Progenitor cell of endocrine pancreas (in vitro differentiated cells): ENCODE measurements around the gene DMRTB1. TPM values are rescaled to one million over a fixed set of nuclear protein-coding genes. Genes with fewer than 3 reads are reported as not detected.
"Not testable (repeated sequence)": the region's sequence is repeated elsewhere in the genome, so short reads cannot be mapped to it uniquely, and the experiment has no call there.

Experiments
- DNase-seq: peaks from one replicate; pipeline ENCODE4 v3.0.0; 2021; ENCODE audit warnings: low spot score; ENCODE audit not compliant: unreplicated experiment
- H3K27ac Mint-ChIP-seq: 2 replicates; pipeline ENCODE4 v1.8.0; 2021; ENCODE audit warnings: mild to moderate bottlenecking, moderate library complexity, mixed read lengths
- H3K27me3 Mint-ChIP-seq: 2 replicates; pipeline ENCODE4 v1.8.0; 2021; ENCODE audit warnings: mixed read lengths
- H3K36me3 Mint-ChIP-seq: 2 replicates; pipeline ENCODE4 v1.8.0; 2022; ENCODE audit warnings: mixed read lengths; ENCODE audit not compliant: insufficient read depth
- H3K4me1 Mint-ChIP-seq: 2 replicates; pipeline ENCODE4 v1.8.0; 2021; ENCODE audit warnings: low read depth, mixed read lengths
- H3K4me3 Mint-ChIP-seq: 2 replicates; pipeline ENCODE4 v1.8.0; 2021; ENCODE audit warnings: low read depth, mild to moderate bottlenecking, moderate library complexity, mixed read lengths
- H3K9me3 Mint-ChIP-seq: 2 replicates; pipeline ENCODE4 v1.8.0; 2021; ENCODE audit warnings: low read depth, mixed read lengths
- total RNA-seq: library from RNA; stranded (reverse); gene quantifications from 2 replicates; pipeline ENCODE4 v1.2.1, GENCODE V29; 2021
- TF ChIP-seq, protein P1 (sequence below): fragments of 200-600 bp; sonication (generic); IDR thresholded peaks from one replicate; pipeline ENCODE4 v1.5.0; 2021; ENCODE audit warnings: antibody characterized with exemption, mild to moderate bottlenecking; ENCODE audit not compliant: unreplicated experiment

The DMRTB1 gene
- total RNA-seq, 1 donor from 2014 or later = not detected

DNA sequence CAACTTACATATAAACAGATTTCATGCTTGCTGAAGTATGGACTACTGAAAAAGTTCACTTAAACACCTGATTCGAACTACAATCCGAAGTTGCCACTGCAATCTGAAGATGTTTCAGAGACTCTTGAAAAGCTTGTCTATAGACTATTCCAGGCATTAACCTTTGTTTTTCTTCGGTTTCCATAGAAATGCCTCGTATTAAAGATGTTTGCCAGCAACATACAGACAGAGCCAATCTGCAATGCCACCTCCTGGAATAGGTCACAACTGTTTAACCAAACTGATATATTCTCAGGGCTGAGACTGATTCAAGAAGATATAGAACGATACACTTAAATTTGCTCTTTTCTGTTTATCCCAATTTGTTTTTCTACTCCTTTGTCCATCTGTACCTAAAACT, 28.9 kb upstream of the DMRTB1 start:
- Mint-ChIP-seq H3K27ac (no peak overlapping the region), H3K9me3 (peaks cover 4% of the 10 kb centered on the region), H3K4me1 (peaks cover 16% of the 10 kb centered on the region), H3K36me3 (no peaks in the 10 kb centered on the region), H3K4me3 (no peak overlapping the region), H3K27me3 (peaks cover 46% of the 10 kb centered on the region)
- DNase-seq = no peak
- TF ChIP-seq, protein P1, sequence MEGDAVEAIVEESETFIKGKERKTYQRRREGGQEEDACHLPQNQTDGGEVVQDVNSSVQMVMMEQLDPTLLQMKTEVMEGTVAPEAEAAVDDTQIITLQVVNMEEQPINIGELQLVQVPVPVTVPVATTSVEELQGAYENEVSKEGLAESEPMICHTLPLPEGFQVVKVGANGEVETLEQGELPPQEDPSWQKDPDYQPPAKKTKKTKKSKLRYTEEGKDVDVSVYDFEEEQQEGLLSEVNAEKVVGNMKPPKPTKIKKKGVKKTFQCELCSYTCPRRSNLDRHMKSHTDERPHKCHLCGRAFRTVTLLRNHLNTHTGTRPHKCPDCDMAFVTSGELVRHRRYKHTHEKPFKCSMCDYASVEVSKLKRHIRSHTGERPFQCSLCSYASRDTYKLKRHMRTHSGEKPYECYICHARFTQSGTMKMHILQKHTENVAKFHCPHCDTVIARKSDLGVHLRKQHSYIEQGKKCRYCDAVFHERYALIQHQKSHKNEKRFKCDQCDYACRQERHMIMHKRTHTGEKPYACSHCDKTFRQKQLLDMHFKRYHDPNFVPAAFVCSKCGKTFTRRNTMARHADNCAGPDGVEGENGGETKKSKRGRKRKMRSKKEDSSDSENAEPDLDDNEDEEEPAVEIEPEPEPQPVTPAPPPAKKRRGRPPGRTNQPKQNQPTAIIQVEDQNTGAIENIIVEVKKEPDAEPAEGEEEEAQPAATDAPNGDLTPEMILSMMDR = no peak

DNA sequence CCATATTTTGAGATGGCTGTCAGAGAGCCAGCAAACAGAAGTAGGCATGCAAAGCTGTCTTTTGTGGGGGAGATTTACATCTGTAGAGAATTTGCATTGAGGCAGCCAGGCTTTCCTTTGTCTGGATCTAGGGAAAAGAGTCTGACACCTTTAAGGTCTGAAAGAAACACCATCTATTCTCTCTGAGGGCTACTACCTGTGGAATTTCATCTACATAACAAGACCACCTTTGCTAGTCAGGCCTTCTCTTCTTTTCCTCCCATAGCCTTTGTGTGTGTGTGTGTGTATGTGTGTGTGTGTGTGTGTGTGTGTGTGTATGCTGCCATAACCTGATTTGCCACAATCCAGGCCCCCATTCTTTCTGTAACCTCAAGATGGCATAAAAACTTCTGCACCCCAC, 28.4 kb upstream of the DMRTB1 start:
- H3K4me1 Mint-ChIP-seq = peaks cover 16% of the 10 kb centered on the region
- no peak overlapping the region for H3K4me3 Mint-ChIP-seq
- TF ChIP-seq, protein P1 = no peak
- no peak overlapping the region for H3K27ac Mint-ChIP-seq
- no peaks in the 10 kb centered on the region for H3K36me3 Mint-ChIP-seq
- no peak for DNase-seq
- H3K9me3 Mint-ChIP-seq = peaks cover 4% of the 10 kb centered on the region
- H3K27me3 Mint-ChIP-seq = peaks cover 41% of the 10 kb centered on the region

DNA sequence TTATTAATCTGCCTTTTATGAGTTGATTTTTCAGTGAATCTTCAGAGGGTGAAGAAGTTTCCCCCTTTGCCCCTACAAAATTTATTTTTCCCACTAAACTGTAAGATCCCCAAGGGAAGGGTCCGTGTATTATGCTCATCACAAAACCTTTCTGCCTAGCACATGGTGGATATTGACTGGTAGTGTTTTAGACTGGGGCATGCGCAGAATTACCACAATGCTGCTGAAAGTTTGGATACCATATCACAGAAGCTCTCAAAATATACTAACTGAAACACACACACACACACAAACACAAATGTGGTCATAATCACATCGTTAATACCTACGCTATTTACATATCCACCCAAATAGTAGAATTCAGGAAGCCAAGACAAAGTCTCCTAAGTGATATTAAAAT, 28.0 kb upstream of the DMRTB1 start:
- H3K4me3 Mint-ChIP-seq = no peak overlapping the region
- TF ChIP-seq, protein P1 = no peak
- H3K36me3 Mint-ChIP-seq = no peaks in the 10 kb centered on the region
- peaks cover 36% of the 10 kb centered on the region for H3K27me3 Mint-ChIP-seq
- no peak overlapping the region for H3K27ac Mint-ChIP-seq
- no peak for DNase-seq
- peaks cover 15% of the 10 kb centered on the region for H3K4me1 Mint-ChIP-seq
- peaks cover 4% of the 10 kb centered on the region for H3K9me3 Mint-ChIP-seq

DNA sequence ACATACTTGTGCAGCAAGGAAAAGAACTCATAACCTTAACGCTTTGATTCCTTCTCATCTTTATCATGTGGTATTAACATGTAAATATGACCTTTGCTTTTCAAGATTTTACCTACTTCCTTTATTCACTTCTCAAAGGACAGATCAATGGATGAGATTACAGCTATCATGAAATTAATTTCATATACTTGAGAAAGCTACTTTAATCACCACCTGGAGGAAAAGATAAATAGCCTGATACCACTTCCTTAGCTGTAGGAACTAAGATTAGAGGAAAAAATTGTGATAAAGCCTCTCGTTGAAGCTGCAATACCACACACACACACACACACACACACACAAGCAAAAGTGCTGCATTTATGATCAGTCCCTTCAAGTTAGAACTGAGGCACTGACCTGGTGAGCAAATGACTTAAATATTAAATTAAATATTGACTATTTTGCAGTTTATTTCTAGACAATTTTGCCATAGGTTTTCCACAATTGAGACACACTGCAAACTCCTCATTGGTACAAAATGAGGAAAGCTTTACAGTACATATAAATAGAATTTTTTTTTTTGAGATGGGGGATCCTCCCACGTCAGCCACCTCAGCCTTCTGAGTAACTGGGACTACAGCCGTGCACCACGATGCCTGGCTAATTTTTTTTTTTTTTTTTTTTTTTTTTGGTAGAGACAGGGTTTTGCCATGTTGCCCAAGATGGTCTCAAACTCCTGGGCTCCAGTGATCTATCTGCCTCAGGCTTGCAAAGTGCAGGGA, 27.2 kb upstream of the DMRTB1 start:
- DNase-seq = no peak
- H3K4me3 Mint-ChIP-seq = no peak overlapping the region
- no peak overlapping the region for H3K27ac Mint-ChIP-seq
- peaks cover 29% of the 10 kb centered on the region for H3K27me3 Mint-ChIP-seq
- peaks cover 4% of the 10 kb centered on the region for H3K9me3 Mint-ChIP-seq
- TF ChIP-seq, protein P1 = no peak
- peaks cover 15% of the 10 kb centered on the region for H3K4me1 Mint-ChIP-seq
- no peaks in the 10 kb centered on the region for H3K36me3 Mint-ChIP-seq

DNA sequence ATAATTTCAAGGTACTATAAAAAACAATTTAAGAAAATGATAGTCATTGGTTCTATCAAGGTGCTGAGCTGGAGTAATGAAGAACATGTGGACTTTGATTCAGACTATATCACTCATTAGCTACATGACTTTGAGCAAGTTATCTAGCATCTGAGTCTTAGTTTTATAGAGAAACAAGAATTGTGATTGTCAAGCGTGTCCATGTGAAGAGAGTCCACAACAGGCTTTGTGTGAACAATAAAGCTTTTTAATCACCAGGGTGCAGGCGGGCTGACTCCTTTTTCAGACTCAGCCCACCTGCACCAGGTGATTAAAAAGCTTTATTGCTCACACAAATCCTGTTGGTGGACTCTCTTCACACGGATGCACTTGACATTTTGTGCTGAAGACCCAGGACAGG, 26.6 kb upstream of the DMRTB1 start:
- Mint-ChIP-seq H3K4me1 (peaks cover 15% of the 10 kb centered on the region), H3K36me3 (no peaks in the 10 kb centered on the region), H3K27me3 (peaks cover 22% of the 10 kb centered on the region), H3K9me3 (peaks cover 4% of the 10 kb centered on the region), H3K27ac (no peak overlapping the region), H3K4me3 (no peak overlapping the region)
- no peak for DNase-seq
- TF ChIP-seq, protein P1 = no peak

DNA sequence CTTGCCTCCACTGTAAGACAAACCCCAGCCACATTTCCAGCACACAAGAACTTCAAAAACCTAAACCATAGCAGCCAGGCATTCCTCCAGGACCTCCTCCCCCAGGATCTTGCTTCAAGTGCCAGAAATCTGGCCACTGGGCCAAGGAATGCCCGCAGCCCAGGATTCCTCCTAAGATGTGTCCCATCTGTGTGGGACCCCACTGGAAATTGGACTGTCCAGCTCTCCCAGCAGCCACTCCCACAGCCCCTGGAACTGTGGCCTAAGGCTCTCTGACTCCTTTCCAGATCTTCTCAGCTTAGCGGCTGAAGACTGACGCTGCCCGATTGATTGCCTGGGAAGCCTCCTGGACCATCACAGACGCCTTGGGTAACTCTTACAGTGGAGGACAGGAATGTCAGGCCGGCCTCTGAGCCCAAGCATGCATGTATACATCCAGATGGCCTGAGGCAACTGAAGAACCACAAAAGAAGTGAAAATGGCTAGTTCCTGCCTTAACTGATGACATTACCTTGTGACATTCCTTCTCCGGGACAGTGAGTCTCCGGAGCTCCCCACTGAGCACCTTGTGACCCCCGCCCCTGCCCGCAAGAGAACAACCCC, 24.7 kb upstream of the DMRTB1 start:
- H3K4me3 Mint-ChIP-seq, DNase-seq, H3K27ac Mint-ChIP-seq, H3K4me1 Mint-ChIP-seq, H3K36me3 Mint-ChIP-seq: not testable (repeated sequence)
- peaks cover 10% of the 10 kb centered on the region for H3K9me3 Mint-ChIP-seq
- H3K27me3 Mint-ChIP-seq = peaks cover 11% of the 10 kb centered on the region
